Measurements from ENCODE around the gene LRP1B.

DNA sequence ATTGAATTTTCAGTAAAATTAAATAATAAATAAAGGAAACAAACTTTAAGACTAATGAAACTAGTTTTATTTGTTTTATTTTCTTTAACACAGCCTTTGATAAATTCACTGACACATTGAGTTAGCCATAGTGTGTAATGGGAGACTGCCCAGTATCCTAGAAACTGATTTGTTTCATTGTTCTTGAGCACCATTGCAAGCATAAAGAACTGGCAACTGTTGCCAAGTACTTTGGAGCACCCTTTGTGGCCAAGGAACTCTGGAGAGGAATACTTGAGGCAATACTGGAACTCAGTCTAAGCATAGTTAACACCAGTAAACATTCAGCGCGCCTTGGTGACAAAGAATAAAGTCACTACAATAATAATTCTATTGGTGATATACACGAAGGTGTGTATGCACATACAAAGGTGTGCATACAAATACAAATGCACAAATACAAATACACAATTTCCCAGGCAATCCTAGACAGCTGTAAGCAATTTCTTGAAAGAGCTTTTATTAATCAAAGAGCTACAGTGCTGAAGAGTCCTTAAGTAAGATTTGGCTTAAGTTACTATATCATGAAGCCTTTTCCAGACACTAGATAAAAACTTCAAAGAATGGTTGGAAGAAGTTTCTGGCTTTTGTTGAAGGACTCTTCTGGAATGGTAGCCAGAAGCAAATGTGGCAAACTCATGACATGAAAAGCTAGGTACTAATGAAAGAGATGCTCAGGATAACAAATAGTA is 1371.2 kb downstream of the LRP1B start:
- TF ChIP-seq, protein P1, sequence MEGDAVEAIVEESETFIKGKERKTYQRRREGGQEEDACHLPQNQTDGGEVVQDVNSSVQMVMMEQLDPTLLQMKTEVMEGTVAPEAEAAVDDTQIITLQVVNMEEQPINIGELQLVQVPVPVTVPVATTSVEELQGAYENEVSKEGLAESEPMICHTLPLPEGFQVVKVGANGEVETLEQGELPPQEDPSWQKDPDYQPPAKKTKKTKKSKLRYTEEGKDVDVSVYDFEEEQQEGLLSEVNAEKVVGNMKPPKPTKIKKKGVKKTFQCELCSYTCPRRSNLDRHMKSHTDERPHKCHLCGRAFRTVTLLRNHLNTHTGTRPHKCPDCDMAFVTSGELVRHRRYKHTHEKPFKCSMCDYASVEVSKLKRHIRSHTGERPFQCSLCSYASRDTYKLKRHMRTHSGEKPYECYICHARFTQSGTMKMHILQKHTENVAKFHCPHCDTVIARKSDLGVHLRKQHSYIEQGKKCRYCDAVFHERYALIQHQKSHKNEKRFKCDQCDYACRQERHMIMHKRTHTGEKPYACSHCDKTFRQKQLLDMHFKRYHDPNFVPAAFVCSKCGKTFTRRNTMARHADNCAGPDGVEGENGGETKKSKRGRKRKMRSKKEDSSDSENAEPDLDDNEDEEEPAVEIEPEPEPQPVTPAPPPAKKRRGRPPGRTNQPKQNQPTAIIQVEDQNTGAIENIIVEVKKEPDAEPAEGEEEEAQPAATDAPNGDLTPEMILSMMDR (IDR thresholded peaks at IDR 0.05) = no peak
- no peak for TF ChIP-seq POLR2AphosphoS5 (IDR thresholded peaks at IDR 0.05; ENCODE audit: insufficient read depth in 1 of 2, low read depth in 1 of 2)

Data from vagina (tissue), 2 donors.